Glomerular visceral epithelial cell (primary cell): ENCODE measurements around the gene PVALEF.

Experiments
- DNase-seq: peaks from one replicate; pipeline ENCODE4 v3.0.0-alpha.2; 2016; ENCODE audit errors: extremely low spot score

Gene PVALEF

DNA sequence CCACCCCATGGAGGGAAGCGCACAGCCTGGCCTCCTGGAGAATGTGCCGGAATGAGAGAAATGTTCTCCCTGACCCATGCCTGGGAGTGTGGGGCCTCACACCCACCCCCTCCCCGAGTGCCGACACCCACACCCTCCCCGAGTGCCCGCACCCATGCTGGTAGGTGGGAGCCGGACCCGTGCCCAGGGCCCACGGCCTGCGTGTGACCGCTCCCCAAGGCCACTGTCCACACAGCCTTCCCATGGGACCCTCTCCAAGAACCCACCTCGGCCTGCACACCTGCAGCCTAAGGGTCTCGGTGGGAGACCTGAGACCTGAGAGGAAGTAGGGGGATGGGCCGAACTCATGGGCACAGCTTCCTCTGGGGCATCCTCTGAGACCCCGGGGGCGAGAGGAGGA lies 3.3 kb upstream of the PVALEF start:
- DNase-seq: no peak

- DNase-seq: no peak
These were observed 2.8 kb upstream of the PVALEF start for GRCh38 chr17:81162491-81162890.

- no peak for DNase-seq
These were observed 2.1 kb upstream of the PVALEF start for GRCh38 chr17:81163051-81163695.

DNA sequence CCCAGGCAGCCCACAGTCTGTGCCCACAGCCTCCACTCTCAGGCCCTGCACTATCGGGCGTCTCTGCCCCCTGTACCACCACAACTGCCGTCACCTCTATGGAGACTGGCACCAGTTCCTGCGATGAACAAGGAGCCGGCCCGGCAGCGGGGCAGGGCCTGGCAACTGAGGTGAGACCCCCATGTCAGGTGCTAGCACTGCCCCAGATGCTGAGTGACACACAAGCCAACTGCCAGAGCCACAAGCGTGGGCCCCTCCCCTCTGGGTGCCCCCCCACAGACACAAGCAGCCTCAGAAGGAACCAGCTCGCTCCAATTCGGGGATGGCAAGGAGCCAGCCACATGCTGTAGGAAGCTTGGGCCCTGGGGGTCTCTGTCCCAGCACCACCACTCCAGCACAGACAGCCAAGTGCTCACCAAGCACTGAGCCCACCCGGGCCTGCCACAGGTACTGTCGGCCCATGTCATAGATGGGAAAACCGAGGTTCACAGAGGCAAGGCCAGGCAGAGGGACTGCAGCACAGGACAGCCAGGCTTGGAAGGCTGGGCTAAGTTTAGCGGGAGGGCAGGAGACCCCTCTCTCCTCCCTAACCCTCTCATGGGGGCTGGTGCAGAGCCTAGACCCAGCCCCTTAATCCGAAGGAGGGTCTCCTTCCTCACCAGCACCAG lies 1.5 kb upstream of the PVALEF start:
- no peak for DNase-seq

DNA sequence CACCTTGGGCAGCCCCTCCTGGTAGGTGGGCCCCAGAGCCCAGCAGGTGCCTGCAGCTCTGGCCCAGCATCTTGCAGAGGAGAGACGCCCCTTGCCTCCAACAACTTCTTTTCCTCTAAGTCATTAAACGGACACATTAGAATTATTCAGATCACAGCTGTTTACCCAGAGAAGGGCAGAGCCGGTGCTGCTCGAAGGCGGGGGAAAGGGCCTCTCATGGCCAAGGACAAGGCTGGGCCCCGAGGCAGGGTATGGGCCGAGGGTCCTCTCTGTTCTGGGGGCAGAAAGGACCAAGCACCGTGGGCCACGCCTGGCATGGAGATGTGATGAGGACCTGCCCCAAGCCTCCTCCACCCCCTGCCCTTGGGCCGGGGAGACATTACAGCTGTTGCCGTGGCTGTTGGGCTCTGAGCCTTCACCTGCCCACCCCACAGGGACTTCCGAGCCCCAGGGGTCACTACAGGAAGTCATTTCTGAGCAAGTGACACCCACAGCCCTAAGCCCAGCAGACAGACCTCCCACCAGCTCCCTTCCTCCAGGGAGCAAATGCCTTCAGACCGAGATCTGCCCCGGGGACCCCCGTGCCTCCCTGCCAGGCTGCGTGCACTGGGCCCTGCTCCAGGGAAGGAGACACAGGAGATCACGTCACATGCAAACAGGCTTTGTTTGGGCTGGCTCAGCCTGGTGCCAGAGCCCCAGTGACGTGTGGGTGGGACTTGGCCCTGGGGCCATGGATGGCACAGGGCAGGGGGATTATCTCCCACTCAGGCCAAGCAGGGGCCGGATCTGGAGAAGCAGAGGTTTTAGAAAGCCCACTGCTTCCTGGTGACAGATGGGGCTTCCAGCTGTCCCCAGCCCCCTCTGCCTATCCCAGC lies 699 bp upstream of the PVALEF start:
- DNase-seq: no peak

GRCh38 chr17:81166033-81166492 lies 756 bp downstream of the PVALEF start, which contains the start of gene AATK:
TSS of gene AATK (minus strand) at chr17:81166221. CDS start at chr17:81165992, 229 bp downstream.
- no peak for DNase-seq

GRCh38 chr17:81167194-81167524 lies 1.9 kb downstream of the PVALEF start:
- no peak for DNase-seq

DNA sequence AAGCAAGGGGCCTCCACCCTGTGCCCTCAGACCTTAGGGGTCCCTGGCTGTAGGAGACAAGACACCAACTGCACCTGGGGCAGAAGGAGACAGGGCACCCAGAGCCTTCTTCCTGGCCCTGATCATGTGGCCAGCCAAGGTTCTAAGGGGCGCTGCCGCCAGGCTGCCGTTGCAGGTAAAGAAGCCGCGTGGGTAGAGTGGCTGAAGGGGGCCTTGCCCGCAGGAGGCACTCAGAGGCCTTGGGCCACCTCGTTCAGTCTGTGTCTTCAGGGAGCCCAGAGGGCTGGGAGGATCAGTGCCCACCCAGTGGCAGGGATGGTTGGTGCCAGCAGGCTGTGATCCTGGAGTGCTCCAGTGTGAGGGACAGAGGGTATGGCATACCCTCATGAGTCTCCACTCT lies 2.3 kb downstream of the PVALEF start:
- no peak for DNase-seq

DNA sequence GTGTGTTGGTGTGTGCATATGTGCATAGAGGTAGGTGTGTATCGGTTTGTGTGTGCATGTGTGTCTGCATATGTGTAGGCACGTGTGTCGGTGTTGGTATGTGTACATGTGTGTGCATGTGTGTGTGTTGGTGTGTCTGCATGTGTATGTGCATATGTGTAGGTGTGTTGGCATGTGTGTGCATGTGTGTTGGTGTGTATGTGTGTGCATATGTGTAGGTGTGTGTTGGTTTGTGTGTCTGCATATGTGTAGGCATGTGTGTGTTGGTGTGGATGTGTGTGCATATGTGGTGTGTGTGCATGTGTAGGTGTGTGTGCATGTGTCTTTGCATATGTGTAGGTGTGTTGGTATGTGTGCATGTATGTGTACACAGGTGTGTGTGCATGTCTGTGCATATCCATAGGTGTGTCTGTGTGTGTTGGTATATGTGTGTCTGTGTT lies 4.6 kb downstream of the PVALEF start:
- no peak for DNase-seq

- DNase-seq: no peak
These were observed 5.6 kb downstream of the PVALEF start for GRCh38 chr17:81170727-81171494.

GRCh38 chr17:81171941-81172340 lies 6.6 kb downstream of the PVALEF start:
- no peak for DNase-seq

DNA sequence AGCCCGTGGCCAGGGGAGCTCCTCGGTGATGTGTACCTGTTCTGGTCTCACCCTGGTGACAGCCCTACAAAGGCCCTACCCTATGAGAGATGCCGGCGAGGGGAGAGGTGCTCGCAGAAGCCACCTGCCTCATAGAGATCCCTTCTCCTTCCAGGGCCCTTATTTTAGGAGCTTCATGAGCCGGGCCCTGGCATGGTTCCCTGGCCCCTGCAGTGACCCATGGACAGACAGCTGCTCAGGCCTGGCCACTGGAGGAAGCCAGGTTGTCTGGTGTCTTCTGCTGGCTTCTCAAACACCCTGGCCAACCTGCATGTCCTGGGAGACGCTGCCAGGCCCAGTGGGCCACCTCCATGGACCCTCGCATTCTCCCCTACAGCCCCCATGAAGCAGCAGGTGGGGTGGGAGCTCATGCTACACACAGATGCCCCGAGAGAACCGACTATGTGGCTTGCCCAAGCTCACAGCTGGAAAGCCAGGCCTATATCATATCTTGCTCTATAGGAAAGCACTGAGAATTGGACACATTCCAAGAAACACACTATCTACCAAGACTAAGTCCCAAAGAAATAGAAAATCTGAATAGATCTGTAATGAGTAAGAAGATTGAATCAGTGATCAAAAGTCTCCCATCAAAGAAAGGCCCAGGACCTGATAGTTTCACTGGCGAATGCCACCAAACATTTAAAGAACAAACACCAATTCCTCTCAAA lies 7.9 kb downstream of the PVALEF start:
- no peak for DNase-seq

GRCh38 chr17:81173762-81174155 lies 8.5 kb downstream of the PVALEF start:
- no peak for DNase-seq

DNA sequence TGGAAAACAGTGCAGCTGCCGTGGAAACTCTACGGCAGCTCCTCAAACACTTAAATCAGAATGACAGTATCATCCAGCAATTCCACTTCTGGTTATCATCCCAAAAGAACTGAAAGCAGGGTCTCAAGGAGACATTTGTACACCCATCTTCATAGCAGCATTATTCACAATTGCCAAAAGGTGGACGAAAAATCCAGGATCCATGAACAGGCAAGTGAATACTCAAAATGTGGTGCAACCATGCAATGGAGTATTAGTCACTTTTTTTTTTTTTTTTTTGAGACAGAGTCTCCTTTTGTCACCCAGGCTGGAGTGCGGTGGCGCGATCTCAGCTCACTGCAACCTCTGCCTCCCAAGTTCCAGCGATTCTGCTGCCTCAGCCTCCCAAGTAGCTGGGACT lies 11.4 kb downstream of the PVALEF start:
- no peak for DNase-seq

DNA sequence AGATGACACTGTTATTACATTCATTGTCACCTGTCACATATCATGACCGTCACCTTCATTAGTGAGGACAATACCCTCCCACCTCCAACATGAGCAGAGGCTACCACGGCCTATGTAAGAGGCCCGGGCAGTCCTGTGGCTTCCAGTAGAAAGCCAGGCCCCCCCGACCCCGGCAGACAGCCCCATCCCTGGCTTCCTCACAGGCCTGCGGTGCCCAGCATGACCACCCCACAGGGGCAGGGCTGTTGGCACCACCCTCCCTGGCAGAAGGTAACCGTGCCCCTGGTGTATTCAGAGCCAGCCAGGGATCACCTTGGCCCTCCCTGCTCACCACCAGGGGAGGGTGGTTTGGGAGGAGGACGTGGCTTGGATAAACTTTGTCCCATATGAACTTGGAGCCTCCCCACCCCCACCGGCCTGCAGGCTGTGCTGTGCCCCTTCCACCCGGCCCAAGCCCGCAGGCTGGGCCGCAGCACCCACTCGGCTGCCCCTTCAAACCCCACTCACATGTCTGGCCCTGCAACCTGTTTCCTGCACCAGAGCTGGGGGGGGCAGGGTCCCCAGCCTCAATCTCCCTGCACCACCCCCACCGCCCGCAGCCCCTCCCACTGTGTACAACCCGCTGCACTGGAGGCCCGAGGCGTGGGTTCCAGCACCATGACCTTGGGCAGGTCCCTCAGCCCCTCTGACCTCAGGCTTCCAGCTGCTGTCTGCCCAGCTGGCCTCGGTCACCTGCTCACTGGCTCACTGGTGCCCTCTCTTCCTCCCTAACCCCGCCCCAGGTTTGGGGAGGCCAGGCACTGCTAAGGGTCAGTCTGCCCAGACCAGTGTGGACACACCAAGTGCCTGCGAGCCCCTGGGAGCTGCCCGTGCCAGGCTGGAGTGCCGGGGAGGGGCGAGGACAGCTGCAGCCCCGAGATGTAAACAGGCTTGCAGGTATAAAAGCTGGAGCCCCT lies 13.1 kb downstream of the PVALEF start:
- no peak for DNase-seq

DNA sequence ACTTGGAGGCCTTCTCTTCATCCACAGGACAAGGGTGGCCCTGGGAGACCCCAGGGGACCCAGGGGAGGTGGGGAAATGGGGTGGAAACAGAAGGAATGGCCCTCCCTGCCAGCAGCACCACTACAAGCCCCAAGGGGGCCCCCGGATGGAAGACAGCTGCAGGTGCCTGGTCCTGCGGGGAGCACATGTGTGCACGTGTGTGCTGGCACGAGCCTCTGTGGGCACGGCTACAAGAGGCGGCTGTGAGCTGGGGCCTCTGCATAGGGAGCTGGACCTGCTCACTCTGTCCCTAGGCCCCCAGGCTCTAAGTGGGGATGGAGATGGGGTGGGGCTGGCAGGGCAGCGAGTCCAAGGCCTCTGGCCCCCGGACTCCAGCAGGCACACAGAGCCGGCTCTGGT lies 13.9 kb downstream of the PVALEF start:
- no peak for DNase-seq

DNA sequence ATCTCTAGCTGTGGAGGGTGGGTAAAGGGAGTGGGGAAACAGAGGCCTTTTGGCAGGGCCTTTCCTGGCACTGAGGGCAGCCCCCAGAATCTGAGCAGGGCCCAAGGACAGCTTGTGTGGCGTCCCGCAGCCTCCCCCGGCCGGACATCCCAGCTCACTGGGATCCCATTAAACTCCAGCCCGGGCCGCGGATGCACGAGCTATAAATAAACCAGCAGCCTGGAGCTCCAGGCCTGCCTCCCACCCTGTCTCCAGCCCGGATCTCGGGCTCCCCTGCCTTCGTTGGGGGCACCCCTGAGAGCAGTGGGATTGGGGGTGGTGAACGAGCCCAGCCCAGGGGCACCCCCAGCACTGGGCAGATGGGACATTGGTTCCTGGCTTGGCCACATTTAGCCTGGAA lies 14.6 kb downstream of the PVALEF start:
- DNase-seq: no peak

- no peak for DNase-seq
These were observed 15.8 kb downstream of the PVALEF start for GRCh38 chr17:81180836-81181810.

GRCh38 chr17:81181811-81182185 lies 16.5 kb downstream of the PVALEF start:
- DNase-seq: no peak
